ENCODE data around the gene PNPLA8.
A peak's percentile ranks its signal among the peaks of the same experiment; 100 is the strongest.
"Not testable (repeated sequence)": the region's sequence is repeated elsewhere in the genome, so short reads cannot be mapped to it uniquely, and the experiment has no call there.

The PNPLA8 gene

DNA sequence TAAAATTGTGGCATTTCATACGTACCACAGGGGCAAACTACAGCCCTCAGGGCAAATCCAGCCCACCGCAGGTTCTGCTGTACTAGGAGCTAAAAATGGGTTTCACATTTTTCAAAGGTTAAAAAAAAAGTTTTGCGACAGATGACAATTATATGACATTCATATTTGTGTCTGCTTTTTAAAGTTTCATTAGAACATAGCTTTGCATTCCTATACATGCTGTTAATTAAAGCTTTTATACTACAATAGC, 758 bp upstream of the PNPLA8 start:
- no peak for DNase-seq

DNA sequence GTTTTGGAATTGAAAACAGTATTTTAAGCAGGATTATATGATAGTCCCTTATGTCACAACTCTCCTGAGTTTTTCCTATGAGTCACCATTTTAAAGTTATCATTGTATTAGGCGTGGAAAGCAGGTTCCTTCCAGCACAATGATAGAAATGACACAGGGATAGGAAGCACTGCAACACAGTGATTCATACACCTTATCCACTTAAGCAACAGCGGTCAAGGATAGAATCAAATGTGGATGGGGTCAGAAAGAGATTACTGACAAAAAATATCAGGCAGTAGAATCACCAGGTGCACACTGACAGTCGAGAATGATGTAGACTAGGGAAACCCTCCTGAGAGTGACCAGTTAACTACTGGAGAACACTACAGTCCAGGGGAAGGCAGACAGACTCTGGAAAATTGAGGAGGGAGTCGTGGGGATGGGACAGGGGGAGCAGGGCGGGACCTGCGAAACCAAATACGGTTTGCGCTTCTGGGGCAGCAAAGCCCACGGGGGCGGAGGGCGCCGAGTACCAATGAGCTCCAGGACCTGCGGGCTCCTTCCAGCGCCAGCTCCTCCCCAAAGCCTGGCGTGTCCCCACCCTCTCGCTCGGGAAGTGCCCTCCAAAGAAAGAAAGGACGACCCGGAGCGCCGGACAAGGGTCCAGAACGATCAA, 479 bp downstream of the PNPLA8 start:
- DNase-seq: no peak

DNA sequence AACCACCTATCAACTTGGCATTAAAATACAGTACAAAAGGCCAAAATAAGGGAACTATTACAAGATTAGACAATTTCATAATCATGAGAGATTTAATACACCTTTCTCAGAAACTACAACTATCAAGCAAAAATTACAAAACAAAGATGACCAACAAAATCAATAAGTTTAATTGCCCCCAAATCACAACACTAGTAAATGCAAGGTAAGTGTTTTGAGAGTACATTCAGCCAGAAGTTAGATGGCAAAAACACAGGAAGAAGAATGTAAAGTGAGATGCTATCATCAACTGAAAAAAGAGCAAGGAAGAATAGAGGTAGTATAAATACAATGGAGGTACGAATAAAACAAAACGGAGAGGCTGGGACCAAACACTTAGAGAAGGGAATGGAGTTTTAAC, 3.2 kb downstream of the PNPLA8 start:
- DNase-seq: no peak

DNA sequence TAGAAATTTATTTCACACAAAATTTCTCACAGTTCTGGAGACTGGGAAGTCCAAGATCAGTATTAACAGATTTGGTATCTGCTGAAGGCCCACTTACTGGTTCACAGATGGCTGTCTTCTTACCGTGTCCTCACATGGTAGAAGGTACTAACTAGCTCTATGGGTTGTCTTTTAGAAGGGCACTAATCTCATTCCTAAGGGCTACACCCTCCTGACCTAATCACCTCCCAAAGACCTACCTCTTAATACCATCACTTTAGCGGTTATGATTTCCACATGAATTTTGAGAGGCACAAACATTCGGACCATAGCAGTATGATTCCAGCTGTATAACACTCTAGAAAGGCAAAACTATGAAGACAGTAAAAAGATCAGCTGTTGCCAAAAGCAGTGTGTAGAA, 8.0 kb downstream of the PNPLA8 start:
- no peak for DNase-seq

DNA sequence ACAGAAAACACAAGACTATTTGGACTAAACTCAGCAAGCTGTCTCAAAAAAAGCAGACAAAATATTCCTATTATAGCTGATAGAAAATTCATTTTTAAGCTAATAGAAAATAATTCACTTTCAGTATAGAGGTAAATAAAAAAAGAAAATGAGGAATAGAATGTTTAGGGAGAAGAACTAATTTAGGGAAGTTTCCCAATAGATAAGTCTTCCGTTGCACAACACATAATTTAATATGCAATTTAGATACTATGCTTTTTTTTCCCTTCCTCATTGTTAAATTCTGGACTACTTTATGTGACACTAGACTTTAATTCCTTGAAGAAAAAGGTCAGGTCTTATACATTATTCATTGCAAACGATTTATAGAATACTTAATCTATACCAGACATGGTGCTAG, 10.3 kb downstream of the PNPLA8 start:
- no peak for DNase-seq

DNA sequence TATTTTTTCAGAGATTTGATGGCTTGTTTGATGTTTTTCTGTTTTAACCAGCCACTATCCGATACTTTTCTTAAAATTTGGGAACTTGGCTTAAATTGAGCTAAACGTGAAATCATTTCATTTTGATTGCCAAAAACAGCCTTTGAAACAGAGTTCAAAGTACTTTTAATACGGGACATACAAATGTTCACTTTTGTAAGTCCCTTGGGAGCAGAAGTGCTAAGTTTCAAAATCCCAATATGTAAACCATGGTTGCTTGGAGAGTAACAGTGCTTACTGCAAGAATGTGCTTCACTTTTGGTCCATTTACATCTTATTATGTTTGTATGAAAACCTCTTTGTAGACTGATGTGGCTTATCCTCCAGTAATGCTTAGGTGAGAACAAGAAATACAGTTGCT, 10.9 kb downstream of the PNPLA8 start:
- no peak for DNase-seq

DNA sequence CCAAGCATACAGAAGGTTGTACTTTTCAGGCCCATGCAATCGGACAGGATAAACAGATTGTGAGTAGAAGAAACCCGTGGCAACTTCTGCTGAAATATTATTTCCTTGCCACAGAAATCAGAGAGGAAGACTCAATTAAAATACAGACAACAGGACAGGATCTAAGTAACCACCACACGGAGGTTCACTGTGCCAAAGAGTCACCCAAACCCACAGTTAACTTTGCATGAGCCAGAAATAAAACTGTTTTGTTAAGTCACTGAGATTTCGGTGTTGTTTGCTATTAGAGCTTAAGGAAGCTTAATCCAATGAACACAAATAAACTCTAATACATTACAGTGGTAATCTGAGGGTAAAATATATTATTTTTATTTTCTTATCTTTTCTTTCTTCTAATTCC, 14.0 kb downstream of the PNPLA8 start:
- DNase-seq: no peak

DNA sequence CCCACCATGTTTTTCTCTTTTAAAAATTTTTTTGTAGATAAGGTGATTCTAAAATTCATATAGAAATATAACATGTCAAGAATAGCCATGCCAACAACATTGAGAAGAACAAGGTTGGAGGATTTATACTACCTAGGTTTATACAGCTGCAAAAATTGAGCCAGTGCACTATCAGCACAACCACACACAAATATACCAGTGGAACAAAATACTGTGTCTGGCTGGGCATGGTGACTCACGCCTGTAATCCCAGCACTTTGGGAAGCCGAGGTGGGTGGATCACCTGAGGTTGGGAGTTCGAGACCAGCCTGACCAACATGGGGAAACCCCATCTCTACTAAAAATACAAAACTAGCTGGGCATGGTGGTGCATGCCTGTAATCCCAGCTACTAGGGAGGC, 21.4 kb downstream of the PNPLA8 start:
- not testable (repeated sequence) for DNase-seq

DNA sequence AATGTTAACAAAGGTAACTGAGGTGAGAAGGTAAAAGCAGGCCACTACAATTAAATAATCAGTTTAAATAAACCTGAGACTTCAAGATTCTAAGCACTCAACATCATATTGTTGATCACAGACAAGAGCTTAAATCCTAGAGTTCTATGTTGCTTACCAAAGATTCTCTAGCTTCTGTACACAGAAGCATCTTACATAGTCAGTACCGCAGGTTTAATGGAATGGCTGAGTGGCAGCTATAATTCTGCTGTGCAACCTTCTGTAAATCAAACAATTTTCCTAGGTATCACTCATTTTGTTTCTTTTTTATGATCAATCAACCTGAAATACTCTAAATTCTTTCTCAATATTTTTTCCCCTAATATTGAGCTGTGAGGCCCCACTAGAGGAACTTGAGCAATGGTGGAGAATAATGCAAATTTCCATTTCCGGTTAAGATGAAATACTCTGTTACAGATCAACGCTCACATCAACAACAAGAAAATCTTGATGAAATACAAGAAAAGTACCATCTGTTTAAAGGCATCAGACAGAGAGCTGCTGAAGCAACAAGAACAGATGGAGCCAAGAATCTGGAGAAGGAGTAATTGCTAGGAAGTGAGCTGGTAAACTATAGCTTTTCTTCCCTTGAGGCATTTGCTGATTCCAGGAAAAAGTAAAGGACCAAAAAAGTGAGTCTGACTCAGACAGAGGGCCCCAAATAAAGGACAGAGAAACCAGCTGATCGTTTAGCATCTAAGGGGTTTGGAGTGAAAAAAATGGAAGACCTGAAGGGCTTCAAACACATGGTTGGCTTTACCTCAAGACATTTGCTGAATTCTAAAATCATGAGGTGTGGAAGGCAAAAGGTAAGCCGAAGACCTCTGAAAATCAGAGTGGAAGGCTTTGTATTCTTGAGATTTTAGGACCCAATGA, 22.6 kb downstream of the PNPLA8 start:
- DNase-seq: no peak

DNA sequence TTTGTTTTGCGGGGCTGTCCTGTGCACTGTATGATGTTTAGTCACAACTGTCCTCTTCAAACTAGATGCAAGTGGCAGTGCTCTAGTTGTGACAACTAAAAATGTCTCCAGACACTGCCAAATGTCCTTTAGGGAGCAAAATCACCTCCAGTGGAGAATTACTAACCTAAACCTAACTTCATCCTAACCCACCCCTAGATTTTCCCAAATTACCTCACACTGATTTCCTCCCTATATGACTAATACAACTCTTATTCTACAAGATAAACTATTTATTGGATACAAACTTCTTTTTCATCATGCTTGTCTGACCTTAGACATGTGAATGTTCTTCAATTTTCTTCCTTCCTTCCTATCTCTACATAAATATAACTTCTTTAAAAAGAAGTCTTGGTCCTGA, 26.4 kb downstream of the PNPLA8 start:
- DNase-seq: no peak

DNA sequence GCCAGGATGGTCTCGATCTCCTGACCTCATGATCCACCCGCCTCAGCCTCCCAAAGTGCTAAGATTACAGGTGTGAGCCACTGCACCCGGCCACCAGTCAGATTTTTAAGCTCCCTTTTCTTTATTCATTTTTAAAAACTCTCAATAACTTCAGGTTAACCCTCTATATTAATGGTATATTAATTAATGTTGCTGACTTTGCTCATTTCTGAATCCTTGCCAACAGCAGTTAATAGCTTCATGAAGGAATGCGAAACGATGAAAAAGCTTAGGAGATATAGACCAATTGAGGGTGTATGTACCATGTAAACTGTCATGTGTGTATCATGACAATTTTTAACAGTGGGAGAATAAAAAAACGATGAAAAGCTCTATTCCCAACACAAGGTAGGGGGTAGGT, 27.5 kb downstream of the PNPLA8 start:
- DNase-seq: no peak

DNA sequence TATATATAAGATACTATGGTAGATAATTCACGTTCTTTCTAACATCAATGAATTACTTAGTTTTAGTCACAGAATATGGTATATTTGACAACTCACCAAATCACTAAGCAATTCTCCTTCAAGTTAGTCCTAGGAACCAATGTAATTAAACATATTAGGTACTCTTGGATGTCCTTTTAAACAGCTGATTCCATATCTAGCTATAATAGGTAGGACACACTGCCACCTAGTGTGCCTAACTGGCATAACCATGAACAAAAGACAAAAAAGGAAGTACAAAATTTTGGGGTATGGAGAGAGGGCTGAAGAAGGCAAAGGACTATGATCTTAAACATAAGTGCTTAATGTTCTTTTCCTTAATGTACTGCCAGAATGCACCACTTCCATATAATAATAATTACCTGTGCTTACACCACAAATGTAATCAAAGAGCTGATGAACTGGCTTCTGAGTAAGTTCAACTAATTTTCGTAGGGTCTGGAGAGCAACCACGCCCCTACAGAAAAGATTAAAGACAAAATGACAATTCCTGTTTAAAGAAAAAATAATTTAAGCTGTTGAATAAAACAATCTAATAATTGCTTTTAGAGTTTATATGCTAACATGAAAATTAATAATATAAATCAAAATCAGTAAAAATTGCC, 28.7 kb downstream of the PNPLA8 start:
- DNase-seq: peak; percentile 17 to 35

DNA sequence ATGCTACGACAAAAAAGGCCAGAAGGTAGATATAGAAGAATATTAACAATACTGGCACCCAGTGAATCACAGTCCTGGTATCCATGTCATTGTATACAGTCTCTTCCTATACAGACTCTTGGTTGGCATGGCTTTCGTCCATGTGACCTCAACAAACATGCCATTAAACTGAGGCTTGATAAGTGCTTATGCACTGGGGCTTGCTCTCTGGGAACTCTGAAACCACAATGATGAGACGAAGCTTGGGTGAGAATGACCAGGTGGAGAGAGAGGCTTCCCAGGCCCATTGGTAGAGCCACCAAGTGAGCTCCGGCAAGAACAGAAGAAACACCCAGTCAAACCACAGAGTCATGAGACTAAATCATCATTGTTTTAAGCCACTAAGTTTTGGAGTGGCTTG, 33.2 kb downstream of the PNPLA8 start:
- no peak for DNase-seq

DNA sequence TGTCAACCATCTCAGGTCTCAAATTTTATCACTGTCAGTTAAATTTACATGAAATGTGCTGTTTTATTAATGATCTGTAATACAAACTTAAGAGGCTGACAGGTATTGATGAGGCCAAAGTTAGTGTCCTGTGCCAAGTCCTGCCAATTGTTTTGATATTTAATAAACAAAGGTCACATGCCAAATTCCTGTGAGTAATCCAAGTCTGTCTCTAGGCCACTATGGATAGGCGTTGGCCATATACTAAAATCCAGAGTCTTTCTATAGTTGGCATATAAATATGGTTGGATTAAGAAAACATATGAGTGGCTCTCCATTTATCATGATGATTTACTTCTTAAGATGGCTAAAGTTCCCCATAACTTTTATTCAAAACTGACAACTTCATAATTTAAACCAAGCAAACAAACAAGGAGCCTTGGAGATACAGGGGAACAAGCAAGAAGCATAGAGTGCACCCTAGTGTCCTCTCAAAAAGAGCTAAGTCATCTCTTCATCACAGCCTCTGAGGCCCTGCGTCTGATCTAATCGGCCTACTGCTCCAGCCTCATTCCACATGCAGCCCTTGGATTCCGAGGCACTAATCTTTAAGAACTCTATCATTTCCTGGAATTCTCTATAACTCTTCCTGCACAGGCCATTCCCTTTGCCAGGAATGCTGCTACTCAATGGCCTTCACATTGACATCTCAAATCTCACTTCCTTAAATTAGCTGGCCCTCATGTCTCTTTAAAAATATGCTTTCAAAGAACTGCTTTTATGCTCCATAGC, 37.0 kb downstream of the PNPLA8 start:
- DNase-seq: no peak

DNA sequence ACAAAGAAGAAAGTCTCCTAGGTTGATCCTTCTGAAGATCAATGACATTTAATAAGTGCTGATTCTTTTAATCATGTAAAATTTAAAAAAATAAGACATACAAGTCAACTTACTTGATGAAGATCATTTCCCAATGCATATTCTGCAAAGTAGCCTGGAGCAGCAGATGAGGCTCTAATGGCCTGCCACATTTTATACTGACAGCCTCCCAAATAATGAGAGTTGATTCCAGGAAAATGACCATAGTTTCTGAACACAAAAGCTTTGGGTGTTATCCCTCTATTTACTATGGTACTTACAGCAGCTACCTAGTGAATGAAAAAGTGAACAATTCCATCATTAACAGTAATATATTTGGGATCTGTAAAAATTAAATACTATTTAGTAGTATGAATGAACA, 38.3 kb downstream of the PNPLA8 start:
- no peak for DNase-seq

DNA sequence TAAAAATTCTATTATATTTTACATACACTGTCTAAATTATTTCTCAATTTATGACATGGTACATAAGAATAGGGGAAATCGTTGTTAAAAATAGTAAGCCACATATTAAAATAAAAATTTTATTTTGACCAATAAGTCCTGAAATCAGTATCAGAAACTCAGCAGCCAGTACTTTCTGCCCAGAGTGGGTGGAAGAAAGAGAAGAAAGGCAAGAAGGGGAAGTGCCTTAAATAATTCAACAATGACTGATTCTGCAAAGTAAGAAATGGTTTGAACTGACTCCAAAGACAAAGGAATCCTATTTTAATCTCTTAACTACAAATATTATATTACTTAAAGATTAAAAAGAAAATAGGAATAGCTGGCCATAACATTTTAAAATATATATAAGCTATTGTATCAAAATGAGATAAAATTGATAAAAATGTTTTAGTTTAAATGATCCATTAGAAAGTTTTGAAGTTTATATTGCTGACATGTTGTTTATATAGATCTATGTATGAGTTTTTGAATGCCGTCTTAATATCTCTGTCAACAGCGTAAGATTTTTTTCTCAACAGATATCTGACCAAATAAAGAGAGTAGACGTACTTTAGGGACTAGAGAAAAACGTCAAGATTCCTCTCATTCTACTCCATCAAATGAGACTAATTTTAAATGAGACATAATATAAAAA, 39.5 kb downstream of the PNPLA8 start:
- DNase-seq: no peak

DNA sequence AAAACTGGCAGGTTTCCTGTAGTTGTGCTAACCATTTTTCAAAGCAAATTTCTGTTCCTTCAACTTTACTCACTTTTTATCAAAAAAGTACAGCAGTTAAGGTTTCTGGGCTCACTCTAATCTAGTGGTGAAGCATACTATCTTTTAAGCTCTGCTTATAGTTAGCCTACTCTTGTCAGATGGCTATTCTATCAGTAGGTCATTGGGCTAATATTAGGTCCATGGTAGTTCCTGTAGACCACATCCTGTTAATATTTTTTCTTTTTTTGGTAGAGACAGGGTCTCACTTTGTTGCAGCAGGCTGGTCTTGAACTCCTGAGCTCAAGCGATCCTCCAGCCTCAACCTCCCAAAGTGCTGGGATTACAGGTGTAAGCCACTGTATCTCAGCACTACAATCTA, 41.8 kb downstream of the PNPLA8 start:
- DNase-seq: no peak

DNA sequence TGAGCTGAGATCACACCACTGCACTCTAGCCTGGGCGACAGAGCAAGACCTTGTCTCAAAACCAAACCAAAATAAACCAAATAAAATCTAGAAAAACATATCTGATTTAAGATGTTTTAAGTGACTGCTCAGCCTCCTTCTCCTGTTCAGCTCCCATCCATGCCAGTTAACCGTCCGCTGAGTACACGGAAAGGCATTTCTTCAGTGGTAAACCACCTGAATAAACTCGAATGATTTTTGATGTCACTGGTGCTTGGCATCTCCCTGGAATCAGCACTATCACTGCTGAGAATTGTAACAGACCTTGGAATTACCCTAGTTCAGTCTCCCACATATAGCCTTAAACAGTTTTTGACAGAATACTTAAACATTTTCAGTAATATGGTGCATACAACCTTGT, 45.6 kb downstream of the PNPLA8 start:
- DNase-seq: no peak

DNA sequence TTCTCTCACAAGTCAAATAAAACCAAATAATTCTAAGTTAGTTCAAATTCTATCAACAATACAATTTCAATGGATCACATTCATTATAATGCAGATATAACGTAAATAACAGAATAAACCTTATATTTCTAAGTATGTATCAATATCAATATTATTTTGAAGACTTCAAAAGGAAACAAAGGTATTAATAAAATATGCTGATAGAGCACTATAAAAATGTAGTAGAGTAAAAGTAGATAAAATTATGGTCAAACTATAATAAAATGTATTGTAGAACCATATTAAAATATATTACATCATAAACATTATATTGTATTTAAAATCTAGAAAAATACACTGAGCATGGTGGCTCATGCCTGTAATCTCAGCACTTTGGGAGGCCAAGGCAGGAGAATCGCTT, 46.2 kb downstream of the PNPLA8 start:
- DNase-seq: no peak

DNA sequence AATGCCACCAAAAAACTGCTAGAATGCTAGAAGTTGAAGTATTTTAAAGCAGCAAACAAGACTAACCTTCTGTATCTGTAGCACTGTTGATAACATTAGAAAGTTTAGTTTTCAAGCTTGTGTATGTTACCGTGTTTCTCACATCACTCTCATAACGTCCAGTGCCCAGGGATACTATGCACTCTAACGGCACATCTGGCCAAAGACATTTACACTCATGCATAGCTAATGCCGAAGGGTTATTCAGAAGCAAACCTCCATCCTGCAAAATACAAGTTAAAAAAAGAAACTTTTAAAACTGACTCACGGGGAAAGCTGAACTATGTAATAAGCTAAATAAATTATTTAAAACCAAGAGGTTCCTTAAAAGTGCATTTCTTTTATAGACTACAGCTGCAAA, 46.8 kb downstream of the PNPLA8 start:
- no peak for DNase-seq

DNA sequence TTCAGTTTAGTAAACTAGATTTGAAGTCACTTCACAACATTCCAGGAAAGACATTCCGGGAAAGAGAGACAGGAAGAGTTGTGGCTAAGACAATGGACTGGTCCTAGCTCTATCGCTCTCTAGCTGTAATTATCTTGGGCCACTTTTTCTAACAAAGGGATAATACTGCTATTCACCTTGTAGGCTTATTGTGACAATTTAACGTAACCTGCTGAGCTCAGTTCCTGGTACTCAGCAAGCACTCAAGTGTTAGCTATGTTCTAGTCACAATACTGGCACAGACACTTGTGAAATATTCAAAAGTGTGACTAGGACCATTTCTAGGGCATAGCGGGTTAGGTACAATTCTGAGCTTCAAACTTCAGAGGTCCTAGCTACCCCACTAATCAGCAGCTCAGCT, 57.7 kb downstream of the PNPLA8 start:
- DNase-seq: no peak

DNA sequence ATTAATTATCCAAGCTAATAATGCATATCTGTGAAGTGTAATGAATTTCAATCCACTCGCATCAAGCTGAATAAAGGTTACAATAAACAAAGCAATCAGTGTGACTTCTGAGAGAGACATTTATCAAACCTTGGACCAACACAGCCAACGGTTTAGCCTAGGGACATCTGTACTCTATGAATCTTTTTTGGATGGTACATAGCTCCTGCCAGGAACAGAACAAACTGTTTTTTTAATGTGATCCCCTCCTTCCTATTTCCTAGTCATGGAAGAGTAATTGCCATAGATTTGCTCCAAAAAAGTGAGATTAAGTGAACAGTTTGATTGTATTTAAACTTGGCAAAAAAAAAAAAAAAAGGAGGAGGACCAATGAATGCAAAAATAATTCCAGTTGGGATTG, 58.5 kb downstream of the PNPLA8 start:
- DNase-seq: no peak

DNA sequence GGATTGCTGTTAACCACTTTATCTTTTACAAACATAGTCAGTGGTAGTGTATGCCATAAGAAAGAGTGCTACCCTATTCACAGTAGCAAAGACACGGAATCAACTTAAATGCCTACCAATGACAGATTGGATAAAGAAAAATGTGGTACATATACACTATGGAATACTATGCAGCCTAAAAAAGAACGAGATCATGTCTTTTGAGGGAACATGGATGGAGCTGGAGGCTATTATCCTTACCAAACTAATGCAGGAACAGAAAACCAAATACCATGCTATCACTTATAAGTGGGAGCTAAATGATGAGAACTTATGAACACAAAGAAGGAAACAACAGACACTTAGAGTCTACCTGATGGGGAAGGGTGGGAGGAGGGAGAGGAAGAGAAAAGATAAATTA, 59.6 kb downstream of the PNPLA8 start:
- DNase-seq: not testable (repeated sequence)
